GM12878 (cell line): Measurements from ENCODE around the gene ZBTB32. TPM values are rescaled to one million over a fixed set of nuclear protein-coding genes. Genes with fewer than 3 reads are reported as not detected.

ENCODE experiments used
- ATAC-seq: fragments of 200-7000 bp; cut with Tn5 transposase; 3 replicates; pipeline ENCODE4 v1.9.1; 2020; ENCODE audit warnings: mild to moderate bottlenecking, moderate library complexity
- BruUV-seq: library from RNA; stranded (reverse); fragments of 400-500 nt; replicated peaks from 2 replicates; lab custom pipeline; 2021; lab: Mats Ljungman, UMichigan
- CTCF ChIA-PET: fragments of 300-600 bp; sonication (Branson Sonifier 250); formaldehyde crosslinking; extraction: SDS; loops from one replicate; lab custom pipeline; 2021; ENCODE audit warnings: inconsistent platforms; lab: Yijun Ruan, JAX
- POLR2A ChIA-PET: fragments of 350-600 bp; formaldehyde crosslinking; extraction: SDS; loops from one replicate; lab custom pipeline; 2021; ENCODE audit warnings: inconsistent platforms; lab: Charles Lee
- RAD21 ChIA-PET: fragments of 300-600 bp; sonication (Branson Sonifier 250); formaldehyde crosslinking; loops from one replicate; lab custom pipeline; 2023; ENCODE audit warnings: antibody characterized with exemption; ENCODE audit not compliant: unreplicated experiment; lab: Charles Lee
- SMC1A ChIA-PET: fragments of 300-600 bp; sonication (Branson Sonifier 250); formaldehyde crosslinking; loops from one replicate; lab custom pipeline; 2023; ENCODE audit not compliant: unreplicated experiment, uncharacterized antibody; lab: Charles Lee
- DNase-seq: peaks from one replicate; pipeline ENCODE4 v3.0.0-alpha.2; 2011; ENCODE audit warnings: low read depth, low spot score
- FAIRE-seq: peaks from 3 replicates; lab custom pipeline; 2011; peaks lifted over from hg19 to GRCh38; lab: Jason Lieb, UNC
- H2AFZ ChIP-seq: 2 replicates; pipeline ENCODE4 v1.6.0; 2011; ENCODE audit warnings: low read depth, low read length, control low read depth; ENCODE audit not compliant: control insufficient read depth
- H3K27ac ChIP-seq: 2 replicates; pipeline ENCODE4 v1.5.1; 2011; ENCODE audit warnings: control low read depth; ENCODE audit not compliant: control insufficient read depth, insufficient read depth
- H3K27me3 ChIP-seq, 2 experiments: replicated peaks in 1 of 2; 2 replicates each; pipeline versions ENCODE4 v1.6.0 to v1.6.1; 2011; ENCODE audit warnings: low read length in 1 of 2; ENCODE audit not compliant: control insufficient read depth in 2 of 2, insufficient read depth in 2 of 2
- H3K36me3 ChIP-seq, 2 experiments: 2 replicates each; pipeline ENCODE4 v1.5.1; 2011; ENCODE audit warnings: low read length in 1 of 2; ENCODE audit not compliant: control insufficient read depth in 2 of 2, insufficient read depth in 2 of 2
- H3K4me1 ChIP-seq: 2 replicates; pipeline ENCODE4 v1.6.1; 2011; ENCODE audit warnings: mild to moderate bottlenecking, low read length, moderate library complexity, mixed read lengths; ENCODE audit not compliant: control insufficient read depth, insufficient read depth
- H3K4me2 ChIP-seq: 2 replicates; pipeline ENCODE4 v1.6.0; 2011; ENCODE audit warnings: control low read depth; ENCODE audit not compliant: control insufficient read depth, insufficient read depth
- H3K4me3 ChIP-seq: fragments of 200-600 bp; sonication (generic); 2 replicates; pipeline ENCODE4 v1.5.1; 2016
- H3K79me2 ChIP-seq: 2 replicates; pipeline ENCODE4 v1.6.0; 2011; ENCODE audit warnings: low read length; ENCODE audit not compliant: control insufficient read depth, insufficient read depth
- H3K9ac ChIP-seq: 2 replicates; pipeline ENCODE4 v1.8.0; 2011; ENCODE audit warnings: low read length, control low read depth, mixed read lengths; ENCODE audit not compliant: control insufficient read depth, insufficient read depth
- H3K9me3 ChIP-seq: replicated peaks from 3 replicates; pipeline ENCODE4 v1.5.1; 2011; ENCODE audit warnings: mild to moderate bottlenecking, low read length; ENCODE audit not compliant: control insufficient read depth, insufficient read depth
- H4K20me1 ChIP-seq: 2 replicates; pipeline ENCODE4 v1.6.0; 2011; ENCODE audit not compliant: control insufficient read depth, insufficient read depth
- ASH2L ChIP-seq: fragments of 300-600, 200-600 bp; sonication (generic); IDR thresholded peaks from 2 replicates; pipeline ENCODE4 v1.6.1; 2017; ENCODE audit warnings: low read depth, mild to moderate bottlenecking, borderline replicate concordance
- ATF7 ChIP-seq: fragments of 450-650 bp; IDR thresholded peaks from 2 replicates; pipeline ENCODE4 v1.6.1; 2016; ENCODE audit warnings: low read depth, mild to moderate bottlenecking
- POLR2A ChIP-seq: IDR thresholded peaks from 2 replicates; pipeline ENCODE4 v1.6.1; 2011; ENCODE audit warnings: low read depth, mild to moderate bottlenecking, low read length
- POLR2AphosphoS2 ChIP-seq: IDR thresholded peaks from 2 replicates; pipeline ENCODE4 v1.6.1; 2011; ENCODE audit warnings: low read depth, mild to moderate bottlenecking, low read length, improper control_type of control experiment, moderate library complexity
- PRDM15 ChIP-seq: fragments of 450-650 bp; formaldehyde crosslinking; IDR thresholded peaks from 2 replicates; pipeline ENCODE4 v1.4.0; 2020; ENCODE audit warnings: mild to moderate bottlenecking, moderate library complexity
- SRF ChIP-seq, 2 experiments: IDR thresholded peaks; 2 replicates each; pipeline ENCODE4 v1.6.1; 2011; ENCODE audit warnings: low read depth in 2 of 2, low read length in 2 of 2, mild to moderate bottlenecking in 1 of 2, moderate library complexity in 1 of 2
- ZSCAN29 ChIP-seq: fragments of 450-650 bp; IDR thresholded peaks from 2 replicates; pipeline ENCODE4 v1.6.1; 2017; ENCODE audit warnings: mild to moderate bottlenecking, moderate library complexity
- WGBS: methylation state at CpG from one replicate; pipeline ENCODE4 v1.1.6; 2016; ENCODE audit warnings: low lambda C conversion rate; ENCODE audit not compliant: insufficient replicate concordance, insufficient coverage; ENCODE audit errors: missing lambda C conversion rate; 5-methylcytosine and 5-hydroxymethylcytosine counted together
- in situ Hi-C: fragments of 300-500 bp; cut with MboI; formaldehyde crosslinking; loops from 9 replicates; pipeline ENCODE4 v1.14.3; 2018; ENCODE audit warnings: mixed read lengths
- intact Hi-C: fragments of 100-400 bp; cut with micrococcal nuclease; formaldehyde crosslinking; loops from one replicate; pipeline ENCODE4 v1.14.2; 2022; ENCODE audit not compliant: unreplicated experiment
- polyA plus RNA-seq, 11 experiments: library from polyadenylated mRNA; depleted of rRNA in 4 of 11; unstranded in 6 of 11; stranded (reverse) in 5 of 11; fragments of >200 nt; fragmentation: Nextera tagmentation in 4 of 11; fragmentation: Illumina TruSeq in 1 of 11; extraction: Ambion mirVana in 4 of 11; extraction: Trizol in 1 of 11; gene quantifications; 1 replicate in 1 of 11; 2 replicates in 10 of 11; pipeline versions ENCODE4 v1.2.1 to v1.2.3, GENCODE V29; 2011 to 2016; ENCODE audit warnings: inconsistent platforms in 2 of 11, missing spikeins in 2 of 11, low read depth in 1 of 11
- total RNA-seq, 4 experiments: library from RNA; depleted of rRNA in 3 of 4; stranded (reverse); fragments of >200 nt in 3 of 4; fragmentation: Illumina TruSeq in 1 of 4; extraction: Trizol in 1 of 4; gene quantifications; 2 replicates each; pipeline versions ENCODE4 v1.2.1 to v1.2.3, GENCODE V29; 2013 to 2021
- TF ChIP-seq, protein P1 (sequence below): fragments of 450-650 bp; IDR thresholded peaks from 2 replicates; pipeline ENCODE4 v1.6.1; 2017; ENCODE audit warnings: low read depth, mild to moderate bottlenecking, moderate library complexity
- TF ChIP-seq, protein P2 (sequence below): IDR thresholded peaks from 2 replicates; pipeline ENCODE4 v1.6.1; 2011; ENCODE audit warnings: borderline replicate concordance, low read depth, mild to moderate bottlenecking, moderate library complexity, low read length; ENCODE audit not compliant: insufficient read depth, poor library complexity, severe bottlenecking

The ZBTB32 gene
- total and polyA plus RNA-seq, 10 of the 15 experiments (the other 5 are each of a cell fraction or from before 2014, with no cell fraction given), result 1.0 to 46.7 (median 16.0) TPM

DNA sequence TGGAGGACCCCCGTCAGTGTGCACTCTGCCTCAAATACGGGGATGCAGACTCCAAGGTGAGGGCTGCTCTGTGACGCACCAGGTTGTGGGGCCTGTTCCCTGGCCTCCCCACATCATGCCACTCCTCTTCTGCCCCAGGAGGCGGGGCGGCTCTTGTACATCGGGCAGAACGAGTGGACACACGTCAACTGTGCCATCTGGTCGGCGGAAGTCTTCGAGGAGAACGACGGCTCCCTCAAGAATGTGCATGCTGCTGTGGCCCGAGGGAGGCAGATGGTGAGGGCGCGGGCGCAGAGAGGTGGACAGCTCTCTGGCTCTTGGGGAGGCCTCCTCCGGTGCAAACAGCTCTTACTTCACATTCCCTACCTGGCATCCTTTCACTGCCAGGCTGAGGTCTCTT lies 24.7 kb downstream of the ZBTB32 start (continued):
- TF ChIP-seq, protein P1, sequence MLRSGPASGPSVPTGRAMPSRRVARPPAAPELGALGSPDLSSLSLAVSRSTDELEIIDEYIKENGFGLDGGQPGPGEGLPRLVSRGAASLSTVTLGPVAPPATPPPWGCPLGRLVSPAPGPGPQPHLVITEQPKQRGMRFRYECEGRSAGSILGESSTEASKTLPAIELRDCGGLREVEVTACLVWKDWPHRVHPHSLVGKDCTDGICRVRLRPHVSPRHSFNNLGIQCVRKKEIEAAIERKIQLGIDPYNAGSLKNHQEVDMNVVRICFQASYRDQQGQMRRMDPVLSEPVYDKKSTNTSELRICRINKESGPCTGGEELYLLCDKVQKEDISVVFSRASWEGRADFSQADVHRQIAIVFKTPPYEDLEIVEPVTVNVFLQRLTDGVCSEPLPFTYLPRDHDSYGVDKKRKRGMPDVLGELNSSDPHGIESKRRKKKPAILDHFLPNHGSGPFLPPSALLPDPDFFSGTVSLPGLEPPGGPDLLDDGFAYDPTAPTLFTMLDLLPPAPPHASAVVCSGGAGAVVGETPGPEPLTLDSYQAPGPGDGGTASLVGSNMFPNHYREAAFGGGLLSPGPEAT, result no peak
- TF ChIP-seq ATF7 (no peak), SRF (IDR thresholded peaks at IDR 0.05; ENCODE audit: low read depth in 2 of 2, low read length in 2 of 2) (no peak), ASH2L (no peak), PRDM15 (no peak), POLR2A (no peak)

- BruUV-seq, result no TSS peak
- 88% methylated on average over 11 of the region's 11 CpGs for WGBS
- in situ Hi-C loops, result no loop called here
- TF ChIP-seq ATF7, result no peak
- TF ChIP-seq POLR2AphosphoS2, result no peak
- TF ChIP-seq, protein P2, sequence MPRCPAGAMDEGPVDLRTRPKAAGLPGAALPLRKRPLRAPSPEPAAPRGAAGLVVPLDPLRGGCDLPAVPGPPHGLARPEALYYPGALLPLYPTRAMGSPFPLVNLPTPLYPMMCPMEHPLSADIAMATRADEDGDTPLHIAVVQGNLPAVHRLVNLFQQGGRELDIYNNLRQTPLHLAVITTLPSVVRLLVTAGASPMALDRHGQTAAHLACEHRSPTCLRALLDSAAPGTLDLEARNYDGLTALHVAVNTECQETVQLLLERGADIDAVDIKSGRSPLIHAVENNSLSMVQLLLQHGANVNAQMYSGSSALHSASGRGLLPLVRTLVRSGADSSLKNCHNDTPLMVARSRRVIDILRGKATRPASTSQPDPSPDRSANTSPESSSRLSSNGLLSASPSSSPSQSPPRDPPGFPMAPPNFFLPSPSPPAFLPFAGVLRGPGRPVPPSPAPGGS, result no peak
- peak; percentile 26 for TF ChIP-seq POLR2A
- TF ChIP-seq ZSCAN29, result no peak
- ChIA-PET POLR2A (no interaction called here), SMC1A (no interaction called here), CTCF (no interaction called here), RAD21 (no interaction called here)
- Histone ChIP-seq H3K27me3 (no peaks in the 10 kb centered on the region), H3K36me3 (peaks cover 22 to 48% of the 10 kb centered on the region in 2 experiments), H3K9me3 (no peaks in the 10 kb centered on the region), H3K27ac (no peak overlapping the region), H3K4me2 (no peak overlapping the region), H3K4me1 (no peaks in the 10 kb centered on the region), H3K4me3 (no peak overlapping the region), H3K9ac (no peak overlapping the region), H4K20me1 (no peaks in the 10 kb centered on the region; the same call in 1 of the 2 replicates), H3K79me2 (no peaks in the 10 kb centered on the region), H2AFZ (no peak overlapping the region)
- DNase-seq (no peak), ATAC-seq (no peak), FAIRE-seq (no peak)
- intact Hi-C loops, result no loop called here
These were observed 25.4 kb downstream of the ZBTB32 start for GRCh38 chr19:35729763-35730162.
